Measurements from ENCODE around the gene RAB11FIP3.

Gene RAB11FIP3

DNA sequence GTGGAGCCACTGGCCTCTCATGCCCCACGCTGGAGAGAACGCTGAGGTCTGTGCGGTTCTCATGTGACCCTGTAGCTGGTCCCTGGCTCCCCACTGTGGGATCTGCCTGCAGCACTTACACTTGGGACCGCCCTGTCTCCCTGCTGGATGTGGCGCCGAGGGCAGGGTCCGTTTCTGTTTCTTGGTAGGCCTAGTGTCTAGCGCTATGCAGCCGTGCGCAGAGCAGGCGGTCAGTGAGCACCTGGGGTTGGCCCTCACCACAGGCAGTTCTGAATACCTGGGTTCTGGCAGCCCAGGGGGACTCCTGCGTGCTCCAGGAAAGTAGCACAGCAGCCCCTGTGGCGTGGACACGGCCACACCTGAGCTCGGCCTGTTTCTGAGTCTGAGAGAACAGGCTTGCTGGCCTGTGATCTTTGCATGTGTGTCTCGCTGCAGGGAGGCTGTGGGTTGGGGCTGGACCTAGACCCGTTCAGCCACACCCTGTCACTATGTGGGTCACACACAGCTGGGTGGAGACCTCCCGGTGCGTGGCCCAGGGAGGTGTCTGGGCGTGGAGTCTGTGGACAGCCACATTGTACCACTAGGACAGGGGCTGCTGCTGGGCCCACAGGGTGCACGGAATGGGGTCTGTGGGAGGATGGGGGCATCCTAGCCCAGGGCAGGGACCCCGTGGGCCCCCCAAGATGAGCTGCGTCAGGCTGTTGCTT is 104.8 kb downstream of the RAB11FIP3 start:
- no peak overlapping the region for H3K27ac ChIP-seq (ENCODE audit: low read depth, low read length)
- no peaks in the 10 kb centered on the region for H3K27me3 ChIP-seq (ENCODE audit: control insufficient read depth, insufficient read depth, low read length)
- no peak overlapping the region for H3K4me3 ChIP-seq (ENCODE audit: low read depth, low read length)
- no peak overlapping the region for H3K9ac ChIP-seq (ENCODE audit: low read depth, low read length)
- H3K9me3 ChIP-seq (ENCODE audit: control insufficient read depth, insufficient read depth, low read length) = no peaks in the 10 kb centered on the region
- H3K4me1 ChIP-seq (ENCODE audit: control insufficient read depth, insufficient read depth, low read length) = peaks cover 13% of the 10 kb centered on the region; the same call in 1 of the 2 replicates
- H3K36me3 ChIP-seq (ENCODE audit: control insufficient read depth, insufficient read depth, low read length) = 0 out of 2 replicates have a peak, but pooled peaks cover under 1% of the 10 kb centered on the region

DNA sequence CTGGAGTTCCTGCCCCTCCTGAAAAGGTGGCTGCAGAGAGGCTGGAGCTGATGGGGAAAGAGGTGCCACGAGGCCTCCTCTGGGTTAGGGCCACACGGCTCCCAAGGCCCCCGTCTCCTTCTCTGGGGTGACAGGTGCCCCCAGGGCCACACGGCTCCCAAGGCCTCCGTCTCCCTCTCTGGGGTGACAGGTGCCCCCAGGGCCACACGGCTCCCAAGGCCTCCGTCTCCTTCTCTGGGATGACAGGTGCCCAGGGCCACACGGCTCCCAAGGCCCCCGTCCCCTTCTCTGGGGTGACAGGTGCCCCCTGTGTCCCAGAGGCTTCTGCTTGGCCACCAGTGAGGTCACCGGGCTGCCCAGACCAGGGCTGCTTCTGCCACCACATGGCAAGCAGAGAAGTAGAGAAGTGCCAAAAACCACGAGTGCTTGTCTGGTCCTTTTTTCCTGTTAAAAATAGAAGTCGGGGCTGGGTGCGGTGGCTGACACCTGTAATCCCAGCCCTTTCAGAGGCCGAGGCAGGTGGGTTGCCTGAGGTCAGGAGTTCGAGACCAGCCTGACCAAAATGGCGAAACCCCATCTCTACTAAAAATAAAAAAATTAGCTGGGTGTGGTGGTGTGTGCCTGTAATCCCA is 106.2 kb downstream of the RAB11FIP3 start:
- no peak overlapping the region for H3K4me3 ChIP-seq (ENCODE audit: low read depth, low read length)
- H3K4me1 ChIP-seq (ENCODE audit: control insufficient read depth, insufficient read depth, low read length) = peaks cover 7% of the 10 kb centered on the region; the same call in 1 of the 2 replicates
- H3K27me3 ChIP-seq (ENCODE audit: control insufficient read depth, insufficient read depth, low read length) = no peaks in the 10 kb centered on the region
- H3K36me3 ChIP-seq (ENCODE audit: control insufficient read depth, insufficient read depth, low read length) = 0 out of 2 replicates have a peak, but pooled peaks cover 2% of the 10 kb centered on the region
- H3K9me3 ChIP-seq (ENCODE audit: control insufficient read depth, insufficient read depth, low read length) = no peaks in the 10 kb centered on the region
- no peak overlapping the region for H3K27ac ChIP-seq (ENCODE audit: low read depth, low read length)
- H3K9ac ChIP-seq (ENCODE audit: low read depth, low read length) = no peak overlapping the region

- peak overlapping the region; percentile 20 for H3K27ac ChIP-seq (ENCODE audit: low read depth, low read length)
- 0 out of 2 replicates have a peak, but pooled peaks cover 13% of the 10 kb centered on the region for H3K36me3 ChIP-seq (ENCODE audit: control insufficient read depth, insufficient read depth, low read length)
- no peak overlapping the region for H3K9ac ChIP-seq (ENCODE audit: low read depth, low read length)
- H3K4me3 ChIP-seq (ENCODE audit: low read depth, low read length) = no peak overlapping the region
- H3K4me1 ChIP-seq (ENCODE audit: control insufficient read depth, insufficient read depth, low read length) = 0 out of 2 replicates have a peak, but pooled peaks cover 6% of the 10 kb centered on the region
- no peaks in the 10 kb centered on the region for H3K27me3 ChIP-seq (ENCODE audit: control insufficient read depth, insufficient read depth, low read length)
- no peaks in the 10 kb centered on the region for H3K9me3 ChIP-seq (ENCODE audit: control insufficient read depth, insufficient read depth, low read length)
Observed at GRCh38 chr16:533391-534123, 108.1 kb downstream of the RAB11FIP3 start.

DNA sequence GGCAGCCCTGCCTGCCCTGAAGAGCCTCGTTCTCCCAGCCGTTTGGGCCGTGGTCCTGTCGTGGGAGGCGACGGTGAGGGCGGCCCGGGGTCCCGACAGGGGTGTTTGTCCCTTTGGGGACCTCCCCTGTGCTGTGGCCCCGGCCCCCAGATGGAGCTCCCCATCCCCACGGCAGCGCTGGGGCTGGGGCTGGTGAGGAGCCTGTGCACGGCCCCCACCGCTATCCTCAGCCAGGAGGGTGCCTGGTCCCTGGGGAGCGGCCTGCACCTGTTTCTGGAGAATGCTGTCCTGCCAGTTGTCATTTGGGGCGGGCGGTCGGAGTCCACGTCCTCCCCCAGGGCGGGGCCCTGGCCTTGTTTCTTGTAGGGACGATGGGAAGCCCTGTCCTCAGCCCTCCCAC is 108.7 kb downstream of the RAB11FIP3 start:
- Histone ChIP-seq H3K9me3 (ENCODE audit: control insufficient read depth, insufficient read depth, low read length) (no peaks in the 10 kb centered on the region), H3K9ac (ENCODE audit: low read depth, low read length) (no peak overlapping the region), H3K27ac (ENCODE audit: low read depth, low read length) (peak overlapping the region; percentile 20), H3K27me3 (ENCODE audit: control insufficient read depth, insufficient read depth, low read length) (no peaks in the 10 kb centered on the region), H3K4me3 (ENCODE audit: low read depth, low read length) (no peak overlapping the region), H3K4me1 (ENCODE audit: control insufficient read depth, insufficient read depth, low read length) (0 out of 2 replicates have a peak, but pooled peaks cover under 1% of the 10 kb centered on the region), H3K36me3 (ENCODE audit: control insufficient read depth, insufficient read depth, low read length) (0 out of 2 replicates have a peak, but pooled peaks cover 13% of the 10 kb centered on the region)

DNA sequence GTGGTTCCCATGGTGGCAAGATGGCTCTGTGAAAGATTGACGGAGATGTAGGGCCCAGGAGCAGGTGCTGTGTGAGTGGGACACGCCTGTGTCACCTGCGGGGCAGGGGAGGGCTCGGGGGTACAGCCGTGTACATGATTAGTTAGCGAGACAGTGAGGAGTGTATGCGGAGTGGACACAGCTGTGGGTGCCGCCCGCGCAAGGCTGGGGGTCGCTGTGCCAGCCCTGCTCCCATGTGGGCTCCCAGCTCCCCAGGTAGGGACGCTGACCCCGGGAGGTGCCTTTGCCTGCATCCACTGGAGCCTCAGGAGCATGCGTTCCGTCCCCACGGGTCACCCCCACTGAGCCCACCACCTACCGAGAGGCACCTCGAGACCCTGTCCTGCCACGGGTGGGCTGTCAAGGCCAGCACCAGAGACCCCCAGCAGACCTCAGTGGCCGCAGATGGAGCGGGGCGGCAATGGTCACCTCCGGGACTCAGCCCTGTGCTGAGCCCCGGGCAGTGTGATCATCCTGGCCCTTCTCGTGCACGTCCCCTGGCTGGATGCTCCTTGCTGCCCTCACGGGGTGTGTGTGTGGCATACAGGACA is 109.5 kb downstream of the RAB11FIP3 start:
- Histone ChIP-seq H3K27me3 (ENCODE audit: control insufficient read depth, insufficient read depth, low read length) (no peaks in the 10 kb centered on the region), H3K36me3 (ENCODE audit: control insufficient read depth, insufficient read depth, low read length) (0 out of 2 replicates have a peak, but pooled peaks cover 13% of the 10 kb centered on the region), H3K4me1 (ENCODE audit: control insufficient read depth, insufficient read depth, low read length) (no peaks in the 10 kb centered on the region), H3K4me3 (ENCODE audit: low read depth, low read length) (no peak overlapping the region), H3K9ac (ENCODE audit: low read depth, low read length) (no peak overlapping the region), H3K9me3 (ENCODE audit: control insufficient read depth, insufficient read depth, low read length) (no peaks in the 10 kb centered on the region), H3K27ac (ENCODE audit: low read depth, low read length) (no peak overlapping the region)

GRCh38 chr16:535446-536405 is 110.3 kb downstream of the RAB11FIP3 start:
- Histone ChIP-seq H3K27me3 (ENCODE audit: control insufficient read depth, insufficient read depth, low read length) (no peaks in the 10 kb centered on the region), H3K9me3 (ENCODE audit: control insufficient read depth, insufficient read depth, low read length) (no peaks in the 10 kb centered on the region), H3K27ac (ENCODE audit: low read depth, low read length) (no peak overlapping the region), H3K4me3 (ENCODE audit: low read depth, low read length) (no peak overlapping the region), H3K9ac (ENCODE audit: low read depth, low read length) (no peak overlapping the region), H3K4me1 (ENCODE audit: control insufficient read depth, insufficient read depth, low read length) (no peaks in the 10 kb centered on the region), H3K36me3 (ENCODE audit: control insufficient read depth, insufficient read depth, low read length) (peaks cover 16% of the 10 kb centered on the region; the same call in 1 of the 2 replicates)

GRCh38 chr16:536746-537145 is 111.3 kb downstream of the RAB11FIP3 start:
- Histone ChIP-seq H3K27ac (ENCODE audit: low read depth, low read length) (no peak overlapping the region), H3K4me1 (ENCODE audit: control insufficient read depth, insufficient read depth, low read length) (no peaks in the 10 kb centered on the region), H3K9ac (ENCODE audit: low read depth, low read length) (no peak overlapping the region), H3K4me3 (ENCODE audit: low read depth, low read length) (no peak overlapping the region), H3K9me3 (ENCODE audit: control insufficient read depth, insufficient read depth, low read length) (no peaks in the 10 kb centered on the region), H3K27me3 (ENCODE audit: control insufficient read depth, insufficient read depth, low read length) (no peaks in the 10 kb centered on the region), H3K36me3 (ENCODE audit: control insufficient read depth, insufficient read depth, low read length) (peaks cover 16% of the 10 kb centered on the region; the same call in 1 of the 2 replicates)

GRCh38 chr16:537415-538335 is 112.2 kb downstream of the RAB11FIP3 start:
- Histone ChIP-seq H3K27ac (ENCODE audit: low read depth, low read length) (no peak overlapping the region), H3K27me3 (ENCODE audit: control insufficient read depth, insufficient read depth, low read length) (no peaks in the 10 kb centered on the region), H3K9ac (ENCODE audit: low read depth, low read length) (no peak overlapping the region), H3K4me3 (ENCODE audit: low read depth, low read length) (no peak overlapping the region), H3K9me3 (ENCODE audit: control insufficient read depth, insufficient read depth, low read length) (no peaks in the 10 kb centered on the region), H3K4me1 (ENCODE audit: control insufficient read depth, insufficient read depth, low read length) (no peaks in the 10 kb centered on the region), H3K36me3 (ENCODE audit: control insufficient read depth, insufficient read depth, low read length) (peaks cover 16% of the 10 kb centered on the region; the same call in 1 of the 2 replicates)

DNA sequence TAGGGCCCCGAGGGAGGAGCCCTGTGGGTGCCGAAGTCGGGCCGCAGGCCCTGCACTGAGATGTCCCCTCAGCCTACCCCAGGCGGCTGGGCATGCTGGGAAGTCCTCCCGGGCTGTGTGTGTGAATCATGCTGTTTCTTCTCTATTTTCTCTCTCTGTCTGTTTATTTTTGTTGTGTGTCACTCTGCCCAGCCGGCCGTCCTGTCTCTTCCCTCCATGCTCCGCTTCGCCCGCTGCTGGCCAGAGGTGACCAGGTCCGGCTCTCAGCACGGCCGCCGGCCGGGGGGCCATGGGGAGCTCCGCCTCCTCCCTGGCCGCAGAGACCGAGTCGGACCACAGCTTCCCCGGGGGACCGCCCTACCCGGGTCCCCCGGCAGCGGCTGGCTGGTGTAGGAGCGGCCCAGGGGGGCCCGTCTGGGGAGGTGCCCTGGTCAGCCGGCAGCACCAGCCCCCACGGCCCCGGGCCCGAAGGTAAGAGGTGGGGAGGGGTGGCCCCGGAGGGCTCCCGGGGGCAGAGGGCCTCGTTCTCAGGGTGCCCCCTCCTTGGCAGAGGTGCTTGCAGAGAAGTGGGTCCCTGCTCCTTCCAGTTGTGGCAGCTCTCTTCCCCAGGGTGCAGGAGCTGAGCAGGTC is 114.6 kb downstream of the RAB11FIP3 start:
- Histone ChIP-seq H3K27ac (ENCODE audit: low read depth, low read length) (no peak overlapping the region), H3K9me3 (ENCODE audit: control insufficient read depth, insufficient read depth, low read length) (no peaks in the 10 kb centered on the region), H3K36me3 (ENCODE audit: control insufficient read depth, insufficient read depth, low read length) (peaks cover 16% of the 10 kb centered on the region; the same call in 1 of the 2 replicates), H3K27me3 (ENCODE audit: control insufficient read depth, insufficient read depth, low read length) (no peaks in the 10 kb centered on the region), H3K4me1 (ENCODE audit: control insufficient read depth, insufficient read depth, low read length) (no peaks in the 10 kb centered on the region), H3K9ac (ENCODE audit: low read depth, low read length) (no peak overlapping the region), H3K4me3 (ENCODE audit: low read depth, low read length) (no peak overlapping the region)
